ENCODE results near the gene SIVA1.

SIVA1 gene

GRCh38 chr14:104712881-104713734 lies 39.8 kb upstream of the SIVA1 start:
- TF ChIP-seq CTCF (IDR thresholded peaks at IDR 0.05; ENCODE audit: low read length): no peak
- Histone ChIP-seq H3F3A (ENCODE audit: insufficient read depth, low read length) (no peaks in the 10 kb centered on the region), H3K36me3 (replicated peaks; ENCODE audit: insufficient read depth, low read length) (no peaks in the 10 kb centered on the region), H3K9ac (ENCODE audit: low read length) (no peak overlapping the region), H3K4me2 (ENCODE audit: low read depth, low read length) (no peak overlapping the region), H3K9me3 (replicated peaks; ENCODE audit: insufficient read depth, low read length) (no peaks in the 10 kb centered on the region), H3K79me2 (ENCODE audit: low read length) (no peaks in the 10 kb centered on the region), H2AFZ (ENCODE audit: low read length) (no peak overlapping the region), H3K9me2 (replicated peaks; ENCODE audit: insufficient read depth, low read length) (no peaks in the 10 kb centered on the region), H3K4me1 (ENCODE audit: low read length) (no peaks in the 10 kb centered on the region), H3K27me3 (replicated peaks; ENCODE audit: insufficient read depth, low read length) (no peaks in the 10 kb centered on the region), H4K20me1 (ENCODE audit: insufficient read depth, low read length) (no peaks in the 10 kb centered on the region), H3K4me3 (ENCODE audit: low read length) (no peak overlapping the region), H3K27ac (ENCODE audit: low read length) (no peak overlapping the region)
- no peak for DNase-seq

GRCh38 chr14:104714066-104714465 lies 38.9 kb upstream of the SIVA1 start:
- H3F3A ChIP-seq (ENCODE audit: insufficient read depth, low read length): no peaks in the 10 kb centered on the region
- no peak overlapping the region for H3K4me2 ChIP-seq (ENCODE audit: low read depth, low read length)
- TF ChIP-seq EZH2 (optimal IDR thresholded peaks at IDR 0.05; ENCODE audit: low read depth, low read length): no peak
- no peak for TF ChIP-seq EZH2phosphoT487 (IDR thresholded peaks at IDR 0.05; ENCODE audit: low read length)
- no peak for TF ChIP-seq CTCF (IDR thresholded peaks at IDR 0.05; ENCODE audit: low read length)
- H3K27me3 ChIP-seq (replicated peaks; ENCODE audit: insufficient read depth, low read length): no peaks in the 10 kb centered on the region
- H3K9ac ChIP-seq (ENCODE audit: low read length): no peak overlapping the region
- no peak overlapping the region for H2AFZ ChIP-seq (ENCODE audit: low read length)
- no peaks in the 10 kb centered on the region for H4K20me1 ChIP-seq (ENCODE audit: insufficient read depth, low read length)
- no peak overlapping the region for H3K4me3 ChIP-seq (ENCODE audit: low read length)
- no peaks in the 10 kb centered on the region for H3K4me1 ChIP-seq (ENCODE audit: low read length)
- H3K27ac ChIP-seq (ENCODE audit: low read length): no peak overlapping the region
- H3K9me2 ChIP-seq (replicated peaks; ENCODE audit: insufficient read depth, low read length): no peaks in the 10 kb centered on the region
- no peak for DNase-seq
- no peaks in the 10 kb centered on the region for H3K79me2 ChIP-seq (ENCODE audit: low read length)
- no peaks in the 10 kb centered on the region for H3K9me3 ChIP-seq (replicated peaks; ENCODE audit: insufficient read depth, low read length)
- H3K36me3 ChIP-seq (replicated peaks; ENCODE audit: insufficient read depth, low read length): no peaks in the 10 kb centered on the region

- no peaks in the 10 kb centered on the region for H3K9me2 ChIP-seq (replicated peaks; ENCODE audit: insufficient read depth, low read length)
These were observed 38.3 kb upstream of the SIVA1 start for GRCh38 chr14:104714681-104715080.

More at GRCh38 chr14:104714681-104715080, 38.3 kb upstream of the SIVA1 start:
- Histone ChIP-seq H3K4me1 (ENCODE audit: low read length) (no peaks in the 10 kb centered on the region), H3K27me3 (replicated peaks; ENCODE audit: insufficient read depth, low read length) (no peaks in the 10 kb centered on the region), H3F3A (ENCODE audit: insufficient read depth, low read length) (no peaks in the 10 kb centered on the region), H3K79me2 (ENCODE audit: low read length) (no peaks in the 10 kb centered on the region), H3K9me3 (replicated peaks; ENCODE audit: insufficient read depth, low read length) (no peaks in the 10 kb centered on the region), H2AFZ (ENCODE audit: low read length) (no peak overlapping the region), H3K4me3 (ENCODE audit: low read length) (no peak overlapping the region), H3K4me2 (ENCODE audit: low read depth, low read length) (no peak overlapping the region), H3K27ac (ENCODE audit: low read length) (no peak overlapping the region), H3K36me3 (replicated peaks; ENCODE audit: insufficient read depth, low read length) (no peaks in the 10 kb centered on the region), H3K9ac (ENCODE audit: low read length) (no peak overlapping the region), H4K20me1 (ENCODE audit: insufficient read depth, low read length) (no peaks in the 10 kb centered on the region)
- DNase-seq: no peak
- no peak for TF ChIP-seq EZH2 (optimal IDR thresholded peaks at IDR 0.05; ENCODE audit: low read depth, low read length)
- no peak for TF ChIP-seq CTCF (IDR thresholded peaks at IDR 0.05; ENCODE audit: low read length)
- TF ChIP-seq EZH2phosphoT487 (IDR thresholded peaks at IDR 0.05; ENCODE audit: low read length): no peak
